DND-41 (cell line): ENCODE results near the gene ABLIM3.
A peak's percentile ranks its signal among the peaks of the same experiment; 100 is the strongest.

Source experiments
- ATAC-seq: fragments of 200-7000 bp; cut with Tn5 transposase; 3 replicates; pipeline ENCODE4 v1.9.1; 2021; ENCODE audit warnings: low read depth; ENCODE audit not compliant: insufficient read depth
- DNase-seq: peaks from one replicate; pipeline ENCODE4 v3.0.0-alpha.2; 2020
- H2AFZ ChIP-seq: 2 replicates; pipeline ENCODE4 v1.6.0; 2012; ENCODE audit warnings: low read depth, low read length
- H3K27ac ChIP-seq: 2 replicates; pipeline ENCODE4 v1.5.1; 2012; ENCODE audit warnings: low read length, inconsistent platforms
- H3K27me3 ChIP-seq: fragments of 200-600 bp; sonication (generic); 2 replicates; pipeline ENCODE4 v1.6.0; 2012; ENCODE audit warnings: low read length, mild to moderate bottlenecking, inconsistent platforms; ENCODE audit not compliant: insufficient read depth, poor library complexity
- H3K36me3 ChIP-seq: 2 replicates; pipeline ENCODE4 v1.5.1; 2012; ENCODE audit warnings: low read length, inconsistent platforms; ENCODE audit not compliant: insufficient read depth
- H3K4me1 ChIP-seq: 2 replicates; pipeline ENCODE4 v1.5.1; 2012; ENCODE audit warnings: mild to moderate bottlenecking, low read length; ENCODE audit not compliant: insufficient read depth
- H3K4me2 ChIP-seq: 2 replicates; pipeline ENCODE4 v1.6.0; 2012; ENCODE audit warnings: mild to moderate bottlenecking, moderate library complexity, low read length, inconsistent platforms; ENCODE audit not compliant: insufficient read depth
- H3K4me3 ChIP-seq, 2 experiments: fragments of 200-600 bp in 1 of 2; shearing (Covaris generic) in 1 of 2; 2 replicates each; pipeline ENCODE4 v1.5.1; 2012 to 2016; ENCODE audit warnings: inconsistent platforms in 2 of 2, low read length in 2 of 2, mild to moderate bottlenecking in 2 of 2, low read depth in 1 of 2, moderate library complexity in 1 of 2
- H3K79me2 ChIP-seq: 2 replicates; pipeline ENCODE4 v1.6.0; 2012; ENCODE audit warnings: low read length, inconsistent platforms; ENCODE audit not compliant: insufficient read depth
- H3K9ac ChIP-seq: 2 replicates; pipeline ENCODE4 v1.6.0; 2012; ENCODE audit warnings: low read depth, mild to moderate bottlenecking, inconsistent platforms, low read length, moderate library complexity
- H3K9me3 ChIP-seq: 2 replicates; pipeline ENCODE4 v1.5.1; 2012; ENCODE audit warnings: low read length, moderate library complexity, mild to moderate bottlenecking, inconsistent platforms; ENCODE audit not compliant: insufficient read depth, severe bottlenecking
- H4K20me1 ChIP-seq: 2 replicates; pipeline ENCODE4 v1.6.0; 2012; ENCODE audit warnings: low read length; ENCODE audit not compliant: insufficient read depth
- EZH2 ChIP-seq: IDR thresholded peaks from 3 replicates; pipeline ENCODE4 v1.6.1; 2012; ENCODE audit warnings: borderline replicate concordance, low read depth, mild to moderate bottlenecking, moderate library complexity, low read length, inconsistent platforms; ENCODE audit not compliant: severe bottlenecking
- TF ChIP-seq, protein P1 (sequence below): IDR thresholded peaks from 2 replicates; pipeline ENCODE4 v1.5.1; 2012; ENCODE audit warnings: borderline replicate concordance, low read length, moderate library complexity, mild to moderate bottlenecking; ENCODE audit not compliant: poor library complexity, severe bottlenecking; ENCODE audit errors: extremely low read depth

ABLIM3 gene

DNA sequence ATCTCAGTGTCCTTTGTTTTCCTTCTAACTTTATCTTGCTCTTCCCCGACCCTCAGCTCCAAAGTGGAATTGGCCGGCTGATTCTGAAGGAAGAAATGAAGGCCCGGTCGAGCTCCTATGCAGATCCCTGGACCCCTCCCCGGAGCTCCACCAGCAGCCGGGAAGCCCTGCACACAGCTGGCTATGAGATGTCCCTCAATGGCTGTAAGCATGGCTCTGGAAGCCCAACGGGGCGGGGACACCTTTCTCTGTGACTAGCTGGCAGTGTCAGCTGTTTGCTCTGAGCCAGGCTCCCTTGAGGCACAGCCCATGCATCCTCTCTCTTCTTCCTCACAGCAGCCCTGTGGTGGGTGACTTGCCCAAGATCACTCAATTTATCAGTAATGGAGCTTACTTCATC lies 106.4 kb downstream of the ABLIM3 start:
- DNase-seq (no peak), ATAC-seq (no peak)
- no peaks in the 10 kb centered on the region for H3K79me2 ChIP-seq
- H3K9ac ChIP-seq = no peak overlapping the region
- no peaks in the 10 kb centered on the region for H4K20me1 ChIP-seq
- H3K27me3 ChIP-seq = peaks cover 7% of the 10 kb centered on the region
- H3K27ac ChIP-seq = no peak overlapping the region
- no peak overlapping the region for H3K4me3 ChIP-seq
- no peaks in the 10 kb centered on the region for H3K4me1 ChIP-seq
- no peaks in the 10 kb centered on the region for H3K36me3 ChIP-seq
- H3K4me2 ChIP-seq = no peak overlapping the region
- H2AFZ ChIP-seq = no peak overlapping the region
- H3K9me3 ChIP-seq = no peaks in the 10 kb centered on the region
- TF ChIP-seq, protein P1, sequence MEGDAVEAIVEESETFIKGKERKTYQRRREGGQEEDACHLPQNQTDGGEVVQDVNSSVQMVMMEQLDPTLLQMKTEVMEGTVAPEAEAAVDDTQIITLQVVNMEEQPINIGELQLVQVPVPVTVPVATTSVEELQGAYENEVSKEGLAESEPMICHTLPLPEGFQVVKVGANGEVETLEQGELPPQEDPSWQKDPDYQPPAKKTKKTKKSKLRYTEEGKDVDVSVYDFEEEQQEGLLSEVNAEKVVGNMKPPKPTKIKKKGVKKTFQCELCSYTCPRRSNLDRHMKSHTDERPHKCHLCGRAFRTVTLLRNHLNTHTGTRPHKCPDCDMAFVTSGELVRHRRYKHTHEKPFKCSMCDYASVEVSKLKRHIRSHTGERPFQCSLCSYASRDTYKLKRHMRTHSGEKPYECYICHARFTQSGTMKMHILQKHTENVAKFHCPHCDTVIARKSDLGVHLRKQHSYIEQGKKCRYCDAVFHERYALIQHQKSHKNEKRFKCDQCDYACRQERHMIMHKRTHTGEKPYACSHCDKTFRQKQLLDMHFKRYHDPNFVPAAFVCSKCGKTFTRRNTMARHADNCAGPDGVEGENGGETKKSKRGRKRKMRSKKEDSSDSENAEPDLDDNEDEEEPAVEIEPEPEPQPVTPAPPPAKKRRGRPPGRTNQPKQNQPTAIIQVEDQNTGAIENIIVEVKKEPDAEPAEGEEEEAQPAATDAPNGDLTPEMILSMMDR = no peak
- no peak for TF ChIP-seq EZH2

DNA sequence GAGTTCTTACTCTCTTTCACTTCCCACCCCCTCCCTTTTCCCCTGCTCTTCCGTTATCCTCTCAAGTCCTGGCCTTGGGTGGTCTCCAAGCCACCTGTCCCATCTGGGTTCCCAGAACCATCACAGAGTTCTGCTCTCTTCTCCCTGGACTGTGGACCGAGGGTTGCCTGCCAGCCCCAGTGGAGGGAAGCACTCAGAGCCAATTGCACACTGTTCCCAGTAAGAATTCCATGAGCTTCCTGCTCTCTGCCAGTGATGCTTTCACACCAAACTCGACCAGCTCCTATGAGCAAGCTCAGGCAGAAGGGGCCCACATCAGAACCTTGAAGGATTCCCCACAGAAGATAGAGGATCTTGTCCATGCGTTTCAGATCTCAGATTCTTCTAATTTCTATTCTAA lies 110.3 kb downstream of the ABLIM3 start:
- no peaks in the 10 kb centered on the region for H4K20me1 ChIP-seq
- H3K27me3 ChIP-seq = no peaks in the 10 kb centered on the region
- H3K4me3 ChIP-seq = no peak overlapping the region
- no peaks in the 10 kb centered on the region for H3K36me3 ChIP-seq
- no peak overlapping the region for H3K27ac ChIP-seq
- H2AFZ ChIP-seq = no peak overlapping the region
- no peak overlapping the region for H3K9ac ChIP-seq
- ATAC-seq = no peak
- TF ChIP-seq EZH2 = no peak
- TF ChIP-seq, protein P1 = no peak
- no peaks in the 10 kb centered on the region for H3K79me2 ChIP-seq
- H3K4me1 ChIP-seq = no peaks in the 10 kb centered on the region
- no peak for DNase-seq
- H3K4me2 ChIP-seq = no peak overlapping the region
- H3K9me3 ChIP-seq = no peaks in the 10 kb centered on the region

DNA sequence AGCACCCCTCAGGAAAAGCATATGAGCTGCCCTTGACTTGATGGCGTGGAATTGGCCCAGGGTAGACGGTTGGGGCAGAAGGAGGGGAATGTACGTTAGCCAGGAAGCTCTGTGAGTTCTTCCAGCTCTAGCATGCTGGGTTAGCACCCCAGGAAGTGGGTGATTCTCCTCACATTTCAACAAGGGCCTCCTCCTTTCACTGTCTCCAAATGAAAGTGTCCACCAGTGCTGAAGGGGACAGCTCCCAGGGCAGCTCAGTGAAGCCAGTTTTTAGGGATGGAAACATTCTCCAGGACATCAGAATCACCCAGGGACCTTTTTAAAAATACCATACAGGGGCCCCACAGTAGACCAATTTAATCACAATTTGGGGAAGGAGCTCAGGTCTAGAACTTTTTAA lies 113.2 kb downstream of the ABLIM3 start:
- Histone ChIP-seq H3K9ac (no peak overlapping the region), H3K4me1 (no peaks in the 10 kb centered on the region)
- no peak for TF ChIP-seq EZH2
- TF ChIP-seq, protein P1 = no peak

DNA sequence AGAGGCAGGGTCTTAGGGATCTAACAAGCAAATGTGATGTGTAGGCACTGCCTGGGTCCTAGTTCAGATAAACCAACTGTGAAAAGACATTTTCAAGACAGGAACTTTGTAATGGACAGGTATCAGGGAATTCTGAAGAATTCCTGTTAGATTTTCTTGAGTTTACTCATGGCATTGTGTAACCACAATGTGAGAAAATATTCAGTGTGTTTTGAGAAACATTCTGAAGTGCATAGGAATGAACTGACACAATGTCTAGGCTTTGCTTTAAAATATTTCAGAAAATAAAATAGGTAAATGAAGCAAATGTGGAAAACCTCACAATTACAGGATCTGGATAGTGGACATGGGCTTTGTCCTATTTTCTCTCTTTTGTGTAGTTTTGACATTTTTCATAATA lies 115.2 kb downstream of the ABLIM3 start:
- TF ChIP-seq, protein P1 = no peak
- no peak for TF ChIP-seq EZH2
- Histone ChIP-seq H3K79me2 (no peaks in the 10 kb centered on the region), H3K9me3 (no peaks in the 10 kb centered on the region), H3K27me3 (no peaks in the 10 kb centered on the region), H3K36me3 (no peaks in the 10 kb centered on the region), H2AFZ (no peak overlapping the region), H3K4me3 (no peak overlapping the region), H3K9ac (no peak overlapping the region), H3K27ac (no peak overlapping the region), H4K20me1 (no peaks in the 10 kb centered on the region), H3K4me1 (no peaks in the 10 kb centered on the region), H3K4me2 (no peak overlapping the region)
- no peak for DNase-seq
- ATAC-seq = no peak

More for the DNA sequence above, 113.2 kb downstream of the ABLIM3 start:
- Histone ChIP-seq H4K20me1 (no peaks in the 10 kb centered on the region), H2AFZ (no peak overlapping the region), H3K9me3 (no peaks in the 10 kb centered on the region), H3K27ac (no peak overlapping the region), H3K36me3 (no peaks in the 10 kb centered on the region), H3K79me2 (no peaks in the 10 kb centered on the region), H3K4me2 (no peak overlapping the region), H3K27me3 (no peaks in the 10 kb centered on the region), H3K4me3 (no peak overlapping the region)
- DNase-seq (peak; percentile 17), ATAC-seq (peak; percentile 62)
